AG09309 (cell line): Measurements from ENCODE around the gene HTD2.
A peak's percentile ranks its signal among the peaks of the same experiment; 100 is the strongest.

ENCODE experiments used
- DNase-seq: peaks from one replicate; pipeline ENCODE4 v3.0.0-alpha.2; 2010; ENCODE audit warnings: low read depth
- H3K4me3 ChIP-seq: 2 replicates; pipeline ENCODE4 v1.5.1; 2011; ENCODE audit warnings: mild to moderate bottlenecking, low read depth, low read length, moderate library complexity; ENCODE audit not compliant: control insufficient read depth
- CTCF ChIP-seq: IDR thresholded peaks from 2 replicates; pipeline ENCODE4 v1.5.1; 2011; ENCODE audit warnings: mild to moderate bottlenecking, low read depth, low read length, inconsistent platforms; ENCODE audit not compliant: insufficient read depth, control insufficient read depth; ENCODE audit errors: missing control alignments

The HTD2 gene

GRCh38 chr3:58307639-58308215, 1.4 kb downstream of the HTD2 start:
- TF ChIP-seq CTCF: peak; percentile 52
- H3K4me3 ChIP-seq: peak overlapping the region; percentile 57
- DNase-seq: peak; percentile 40

GRCh38 chr3:58308728-58309127, 2.4 kb downstream of the HTD2 start:
- TF ChIP-seq CTCF: no peak
- H3K4me3 ChIP-seq: no peak overlapping the region
- DNase-seq: no peak

GRCh38 chr3:58317811-58318210, 11.5 kb downstream of the HTD2 start:
- DNase-seq: no peak
- TF ChIP-seq CTCF: no peak
- H3K4me3 ChIP-seq: no peak overlapping the region

GRCh38 chr3:58321791-58322190, 15.5 kb downstream of the HTD2 start:
- no peak for TF ChIP-seq CTCF
- DNase-seq: no peak
- H3K4me3 ChIP-seq: no peak overlapping the region

- TF ChIP-seq CTCF: no peak
- H3K4me3 ChIP-seq: no peak overlapping the region
- no peak for DNase-seq
These were observed 16.5 kb downstream of the HTD2 start for GRCh38 chr3:58322793-58323192.

- DNase-seq: no peak
- H3K4me3 ChIP-seq: no peak overlapping the region
- TF ChIP-seq CTCF: no peak
These were observed 17.4 kb downstream of the HTD2 start for GRCh38 chr3:58323529-58324390.
